Measurements from ENCODE around the gene OCA2.

Gene OCA2

DNA sequence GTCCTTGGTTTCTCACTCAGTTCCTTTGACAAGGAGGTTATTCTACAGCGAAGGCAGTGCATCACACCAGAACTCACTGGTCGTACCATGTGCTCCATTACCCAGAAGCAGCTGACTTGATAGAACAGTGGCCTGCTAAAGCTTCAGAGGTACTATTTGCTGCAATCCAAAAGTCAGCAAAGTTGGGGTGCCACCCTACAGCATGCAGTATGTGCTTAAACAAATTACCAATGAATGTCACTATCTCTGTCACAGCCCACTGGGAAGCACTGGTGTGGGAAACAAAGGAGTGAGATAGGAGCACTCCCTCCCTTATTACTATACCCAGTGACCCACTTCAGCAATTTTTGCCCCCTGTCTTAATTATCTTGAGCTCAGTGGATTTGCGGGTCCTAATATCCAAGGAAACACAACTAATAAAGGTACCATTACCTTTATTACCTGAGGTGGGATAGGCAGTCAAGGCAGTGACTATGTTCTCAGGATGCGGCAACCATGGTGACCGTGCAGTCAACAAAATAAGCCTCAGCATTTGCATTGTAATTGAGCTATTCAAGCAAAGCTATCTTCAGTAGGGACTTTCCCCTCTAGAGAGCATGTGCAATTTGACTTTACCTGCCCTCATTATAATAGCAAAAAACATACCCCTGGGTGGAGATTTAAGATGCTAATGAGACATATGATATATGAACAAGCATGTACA, 199.4 kb downstream of the OCA2 start:
- Histone ChIP-seq H3K27me3 (ENCODE audit: insufficient read depth, low read length) (no peaks in the 10 kb centered on the region; the same call in 1 of the 2 replicates), H3K36me3 (ENCODE audit: insufficient read depth, low read length) (no peaks in the 10 kb centered on the region), H3F3A (ENCODE audit: insufficient read depth, low read length) (no peaks in the 10 kb centered on the region), H3K9ac (ENCODE audit: low read length) (no peak overlapping the region), H3K79me2 (ENCODE audit: insufficient read depth, low read length) (no peaks in the 10 kb centered on the region), H3K4me2 (ENCODE audit: low read length) (no peak overlapping the region), H2AFZ (ENCODE audit: low read length) (no peak overlapping the region), H3K9me3 (ENCODE audit: low read length) (no peaks in the 10 kb centered on the region), H3K27ac (ENCODE audit: low read depth, low read length, poor library complexity, severe bottlenecking) (no peak overlapping the region), H3K9me2 (ENCODE audit: low read depth, low read length) (no peaks in the 10 kb centered on the region), H3K4me1 (ENCODE audit: insufficient read depth, low read length, severe bottlenecking) (no peaks in the 10 kb centered on the region), H4K20me1 (ENCODE audit: insufficient read depth, low read length) (no peaks in the 10 kb centered on the region), H3K4me3 (ENCODE audit: low read depth, low read length, poor library complexity, severe bottlenecking) (no peak overlapping the region)
- TF ChIP-seq, protein P1, sequence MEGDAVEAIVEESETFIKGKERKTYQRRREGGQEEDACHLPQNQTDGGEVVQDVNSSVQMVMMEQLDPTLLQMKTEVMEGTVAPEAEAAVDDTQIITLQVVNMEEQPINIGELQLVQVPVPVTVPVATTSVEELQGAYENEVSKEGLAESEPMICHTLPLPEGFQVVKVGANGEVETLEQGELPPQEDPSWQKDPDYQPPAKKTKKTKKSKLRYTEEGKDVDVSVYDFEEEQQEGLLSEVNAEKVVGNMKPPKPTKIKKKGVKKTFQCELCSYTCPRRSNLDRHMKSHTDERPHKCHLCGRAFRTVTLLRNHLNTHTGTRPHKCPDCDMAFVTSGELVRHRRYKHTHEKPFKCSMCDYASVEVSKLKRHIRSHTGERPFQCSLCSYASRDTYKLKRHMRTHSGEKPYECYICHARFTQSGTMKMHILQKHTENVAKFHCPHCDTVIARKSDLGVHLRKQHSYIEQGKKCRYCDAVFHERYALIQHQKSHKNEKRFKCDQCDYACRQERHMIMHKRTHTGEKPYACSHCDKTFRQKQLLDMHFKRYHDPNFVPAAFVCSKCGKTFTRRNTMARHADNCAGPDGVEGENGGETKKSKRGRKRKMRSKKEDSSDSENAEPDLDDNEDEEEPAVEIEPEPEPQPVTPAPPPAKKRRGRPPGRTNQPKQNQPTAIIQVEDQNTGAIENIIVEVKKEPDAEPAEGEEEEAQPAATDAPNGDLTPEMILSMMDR (IDR thresholded peaks at IDR 0.05; ENCODE audit: low read length), result no peak
- TF ChIP-seq EZH2 (IDR thresholded peaks at IDR 0.05; ENCODE audit: borderline replicate concordance, low read length), result no peak

DNA sequence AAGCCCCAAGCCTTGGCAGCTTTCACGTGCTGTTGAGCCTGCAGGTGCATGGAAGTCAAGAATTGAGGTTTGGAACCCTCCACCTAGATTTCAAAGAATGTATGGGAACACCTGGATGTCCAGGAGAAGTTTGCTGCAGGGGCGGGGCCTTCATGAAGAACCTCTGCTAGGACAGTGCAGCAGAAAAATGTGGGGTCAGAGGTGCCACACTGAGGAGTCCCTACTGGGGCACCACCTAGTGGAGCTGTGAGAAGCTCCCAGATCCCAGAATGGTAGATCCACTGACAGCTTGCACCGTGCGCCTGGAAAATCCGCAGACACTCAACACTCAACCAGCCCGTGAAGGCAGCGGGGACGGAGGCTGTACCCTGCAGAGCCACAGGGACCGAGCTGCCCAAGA, 201.6 kb downstream of the OCA2 start:
- Histone ChIP-seq H3K9ac (ENCODE audit: low read length) (no peak overlapping the region), H3K9me3 (ENCODE audit: low read length) (no peaks in the 10 kb centered on the region), H3K4me1 (ENCODE audit: insufficient read depth, low read length, severe bottlenecking) (no peaks in the 10 kb centered on the region), H3K4me2 (ENCODE audit: low read length) (no peak overlapping the region), H3K27ac (ENCODE audit: low read depth, low read length, poor library complexity, severe bottlenecking) (no peak overlapping the region), H3K4me3 (ENCODE audit: low read depth, low read length, poor library complexity, severe bottlenecking) (no peak overlapping the region), H4K20me1 (ENCODE audit: insufficient read depth, low read length) (no peaks in the 10 kb centered on the region), H3K27me3 (ENCODE audit: insufficient read depth, low read length) (no peaks in the 10 kb centered on the region), H3K9me2 (ENCODE audit: low read depth, low read length) (no peaks in the 10 kb centered on the region), H2AFZ (ENCODE audit: low read length) (no peak overlapping the region), H3K36me3 (ENCODE audit: insufficient read depth, low read length) (no peaks in the 10 kb centered on the region), H3F3A (ENCODE audit: insufficient read depth, low read length) (no peaks in the 10 kb centered on the region), H3K79me2 (ENCODE audit: insufficient read depth, low read length) (no peaks in the 10 kb centered on the region)
- no peak for TF ChIP-seq EZH2 (IDR thresholded peaks at IDR 0.05; ENCODE audit: borderline replicate concordance, low read length)
- TF ChIP-seq, protein P1 (IDR thresholded peaks at IDR 0.05; ENCODE audit: low read length), result no peak

DNA sequence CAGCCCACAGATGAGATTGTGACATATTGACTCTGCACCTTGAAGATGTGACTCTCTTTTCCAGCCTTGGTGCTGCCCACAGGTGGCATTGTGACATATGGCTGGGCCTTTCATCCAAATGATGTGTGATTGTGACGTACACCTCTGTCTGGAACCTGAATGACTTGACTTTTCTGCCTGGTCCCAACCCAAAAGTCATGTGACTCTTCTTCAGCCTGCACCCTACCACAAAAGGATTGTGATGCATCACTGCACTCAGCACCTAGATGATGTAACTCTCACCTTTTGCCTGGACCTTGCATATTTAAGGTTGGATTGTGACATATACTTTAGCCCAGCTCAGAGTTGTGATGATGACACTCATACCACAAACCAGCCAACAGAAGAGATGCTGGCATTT, 204.5 kb downstream of the OCA2 start:
- H3K79me2 ChIP-seq (ENCODE audit: insufficient read depth, low read length), result no peaks in the 10 kb centered on the region
- no peaks in the 10 kb centered on the region for H3K9me3 ChIP-seq (ENCODE audit: low read length)
- no peak overlapping the region for H3K4me2 ChIP-seq (ENCODE audit: low read length)
- no peaks in the 10 kb centered on the region for H4K20me1 ChIP-seq (ENCODE audit: insufficient read depth, low read length)
- no peaks in the 10 kb centered on the region for H3K9me2 ChIP-seq (ENCODE audit: low read depth, low read length)
- H3F3A ChIP-seq (ENCODE audit: insufficient read depth, low read length), result no peaks in the 10 kb centered on the region
- no peak overlapping the region for H2AFZ ChIP-seq (ENCODE audit: low read length)
- no peak overlapping the region for H3K9ac ChIP-seq (ENCODE audit: low read length)
- no peaks in the 10 kb centered on the region for H3K27me3 ChIP-seq (ENCODE audit: insufficient read depth, low read length)
- no peaks in the 10 kb centered on the region for H3K4me1 ChIP-seq (ENCODE audit: insufficient read depth, low read length, severe bottlenecking)
- no peak overlapping the region for H3K4me3 ChIP-seq (ENCODE audit: low read depth, low read length, poor library complexity, severe bottlenecking)
- TF ChIP-seq, protein P1 (IDR thresholded peaks at IDR 0.05; ENCODE audit: low read length), result no peak
- no peak for TF ChIP-seq EZH2 (IDR thresholded peaks at IDR 0.05; ENCODE audit: borderline replicate concordance, low read length)
- H3K36me3 ChIP-seq (ENCODE audit: insufficient read depth, low read length), result no peaks in the 10 kb centered on the region
- H3K27ac ChIP-seq (ENCODE audit: low read depth, low read length, poor library complexity, severe bottlenecking), result no peak overlapping the region
